ENCODE results near the gene OPN3. TPM values are rescaled to one million over a fixed set of nuclear protein-coding genes. Genes with fewer than 3 reads are reported as not detected.

Gene OPN3
- total RNA-seq, 1 donor from 2014 or later = 14.7 TPM

GRCh38 chr1:241608379-241609033 is 31.7 kb downstream of the OPN3 start:
- Histone ChIP-seq H3K4me3 (ENCODE audit: low read depth, low read length) (no peak overlapping the region), H3K27me3 (ENCODE audit: control insufficient read depth, insufficient read depth, low read length) (no peaks in the 10 kb centered on the region), H3K36me3 (ENCODE audit: control insufficient read depth, insufficient read depth, low read length) (peaks cover 2% of the 10 kb centered on the region)
- TF ChIP-seq CTCF (IDR thresholded peaks at IDR 0.05; ENCODE audit: insufficient read depth, low read length, severe bottlenecking) = no peak
- FAIRE-seq = no peak
- DNase-seq (ENCODE audit: low read depth) = peak; percentile 98

GRCh38 chr1:241607497-241607896 is 32.7 kb downstream of the OPN3 start:
- H3K4me3 ChIP-seq (ENCODE audit: low read depth, low read length) = no peak overlapping the region
- no peaks in the 10 kb centered on the region for H3K27me3 ChIP-seq (ENCODE audit: control insufficient read depth, insufficient read depth, low read length)
- DNase-seq (ENCODE audit: low read depth) (no peak), FAIRE-seq (no peak)
- H3K36me3 ChIP-seq (ENCODE audit: control insufficient read depth, insufficient read depth, low read length) = peaks cover 2% of the 10 kb centered on the region
- no peak for TF ChIP-seq CTCF (IDR thresholded peaks at IDR 0.05; ENCODE audit: insufficient read depth, low read length, severe bottlenecking)

- DNase-seq (ENCODE audit: low read depth) = peak; percentile 90
- Histone ChIP-seq H3K4me3 (ENCODE audit: low read depth, low read length) (no peak overlapping the region), H3K36me3 (ENCODE audit: control insufficient read depth, insufficient read depth, low read length) (peaks cover 2% of the 10 kb centered on the region), H3K27me3 (ENCODE audit: control insufficient read depth, insufficient read depth, low read length) (no peaks in the 10 kb centered on the region)
- TF ChIP-seq CTCF (IDR thresholded peaks at IDR 0.05; ENCODE audit: insufficient read depth, low read length, severe bottlenecking) = no peak
- no peak for FAIRE-seq
These were observed 33.6 kb downstream of the OPN3 start for GRCh38 chr1:241606544-241606943.

GRCh38 chr1:241605146-241605805 is 34.9 kb downstream of the OPN3 start:
- peak; percentile 26 for TF ChIP-seq CTCF (IDR thresholded peaks at IDR 0.05; ENCODE audit: insufficient read depth, low read length, severe bottlenecking)
- DNase-seq (ENCODE audit: low read depth) (peak; percentile 56), FAIRE-seq (no peak)
- H3K36me3 ChIP-seq (ENCODE audit: control insufficient read depth, insufficient read depth, low read length) = peaks cover 2% of the 10 kb centered on the region
- no peak overlapping the region for H3K4me3 ChIP-seq (ENCODE audit: low read depth, low read length)
- H3K27me3 ChIP-seq (ENCODE audit: control insufficient read depth, insufficient read depth, low read length) = no peaks in the 10 kb centered on the region

GRCh38 chr1:241603731-241604245 is 36.4 kb downstream of the OPN3 start:
- Histone ChIP-seq H3K27me3 (ENCODE audit: control insufficient read depth, insufficient read depth, low read length) (no peaks in the 10 kb centered on the region), H3K4me3 (ENCODE audit: low read depth, low read length) (no peak overlapping the region), H3K36me3 (ENCODE audit: control insufficient read depth, insufficient read depth, low read length) (peaks cover 2% of the 10 kb centered on the region)
- DNase-seq (ENCODE audit: low read depth) (no peak), FAIRE-seq (no peak)
- no peak for TF ChIP-seq CTCF (IDR thresholded peaks at IDR 0.05; ENCODE audit: insufficient read depth, low read length, severe bottlenecking)

Data from bronchial epithelial cell (primary cell).